22Rv1 (cell line): Measurements from ENCODE around the gene IP6K3.

Experiments used
- H3K27ac ChIP-seq: fragments of 450-650 bp; 2 replicates; pipeline ENCODE4 v1.5.1; 2017
- ZFX ChIP-seq: fragments of 450-650 bp; IDR thresholded peaks from 2 replicates; pipeline ENCODE4 v1.6.1; 2017; ENCODE audit warnings: antibody characterized with exemption, borderline replicate concordance
- TF ChIP-seq, protein P1 (sequence below): fragments of 450-650 bp; IDR thresholded peaks from 2 replicates; pipeline ENCODE4 v1.5.1; 2017; ENCODE audit warnings: mild to moderate bottlenecking

Gene IP6K3

DNA sequence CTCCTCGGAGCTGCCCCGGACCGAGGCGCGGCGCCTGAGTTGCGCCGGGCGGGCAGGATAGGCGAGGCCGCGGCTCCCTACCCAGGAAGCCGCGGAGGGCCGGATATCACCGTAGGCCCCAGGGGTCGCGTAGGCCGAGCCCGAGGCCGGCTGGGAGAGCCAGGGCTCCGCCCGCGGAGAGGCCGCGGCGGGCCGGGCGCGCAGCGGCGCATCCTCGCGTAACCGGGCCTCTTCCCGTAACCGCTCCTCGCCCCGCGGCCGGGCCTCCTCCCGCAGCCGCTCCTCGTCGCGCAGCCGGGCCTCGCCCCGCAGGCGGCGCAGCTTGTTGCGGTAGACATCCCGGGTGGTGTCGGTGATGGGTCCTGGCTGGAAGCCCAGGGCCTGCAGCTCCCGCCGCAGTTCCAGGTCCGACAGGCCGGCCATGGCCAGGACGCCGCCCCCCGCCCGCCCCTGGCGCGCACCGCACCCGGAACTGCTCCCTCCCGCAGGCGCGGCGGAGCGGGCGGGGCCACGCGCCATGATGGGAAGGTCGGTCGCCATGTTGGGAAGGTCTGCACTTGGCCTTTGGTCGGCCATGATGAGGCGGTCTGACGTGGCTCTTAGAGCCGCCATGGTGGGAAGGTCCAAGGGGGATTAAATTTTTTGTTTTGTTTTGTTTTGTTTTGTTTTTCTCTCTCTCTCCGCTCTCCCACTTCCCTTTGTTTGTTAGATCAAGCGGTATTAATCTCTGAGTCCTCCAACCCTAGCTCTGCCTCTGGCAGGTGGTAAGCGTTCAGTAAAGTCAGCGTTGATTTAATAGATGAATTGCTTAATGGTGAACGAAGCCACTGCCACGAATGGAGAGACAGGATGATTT, 42.2 kb upstream of the IP6K3 start, which contains the start of gene LEMD2:
TSS of gene LEMD2 (minus strand) at position 437 of the 856 bp plus-strand sequence. CDS start at position 423, 14 bp downstream.
- peak within 1 kb of the TSS; percentile 85 for H3K27ac ChIP-seq

DNA sequence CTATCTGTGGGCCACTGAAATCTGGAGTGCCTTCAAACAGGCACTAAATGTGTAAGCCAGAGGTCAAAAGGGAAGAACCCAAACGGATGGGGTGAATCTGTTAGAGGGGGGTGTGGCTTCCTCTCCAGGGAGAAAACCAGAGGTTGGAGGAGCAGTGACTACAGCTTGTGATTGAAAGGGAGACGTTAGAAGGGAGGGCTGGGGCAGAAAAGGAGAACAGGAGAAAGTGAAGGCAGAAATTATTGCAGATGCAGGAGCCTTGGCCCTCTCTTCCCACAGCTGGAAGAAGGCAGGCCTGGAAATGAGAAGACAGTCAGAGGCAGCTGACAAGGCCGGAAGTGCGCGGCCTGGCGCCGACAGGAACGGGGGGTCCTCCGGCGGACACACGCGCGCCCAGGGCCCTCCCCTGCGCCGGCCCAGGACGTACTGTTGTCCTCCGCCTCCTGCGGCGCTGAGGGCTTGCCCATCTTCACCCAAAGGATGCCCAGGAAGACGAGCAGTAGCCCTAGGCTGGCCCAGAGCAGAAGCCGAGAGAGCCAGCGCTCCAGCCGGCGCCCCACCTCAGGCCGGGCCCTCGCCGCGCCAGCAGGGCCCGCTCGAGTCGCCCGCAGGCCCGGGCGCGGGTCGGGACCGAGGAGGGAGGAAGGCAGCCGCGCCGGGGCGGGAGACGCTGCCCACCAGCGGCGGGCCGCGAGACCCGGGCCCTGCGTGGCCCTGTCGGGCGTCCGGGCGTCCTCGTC, 41.4 kb upstream of the IP6K3 start:
- peak overlapping the region; percentile 85 for H3K27ac ChIP-seq
- TF ChIP-seq, protein P1, sequence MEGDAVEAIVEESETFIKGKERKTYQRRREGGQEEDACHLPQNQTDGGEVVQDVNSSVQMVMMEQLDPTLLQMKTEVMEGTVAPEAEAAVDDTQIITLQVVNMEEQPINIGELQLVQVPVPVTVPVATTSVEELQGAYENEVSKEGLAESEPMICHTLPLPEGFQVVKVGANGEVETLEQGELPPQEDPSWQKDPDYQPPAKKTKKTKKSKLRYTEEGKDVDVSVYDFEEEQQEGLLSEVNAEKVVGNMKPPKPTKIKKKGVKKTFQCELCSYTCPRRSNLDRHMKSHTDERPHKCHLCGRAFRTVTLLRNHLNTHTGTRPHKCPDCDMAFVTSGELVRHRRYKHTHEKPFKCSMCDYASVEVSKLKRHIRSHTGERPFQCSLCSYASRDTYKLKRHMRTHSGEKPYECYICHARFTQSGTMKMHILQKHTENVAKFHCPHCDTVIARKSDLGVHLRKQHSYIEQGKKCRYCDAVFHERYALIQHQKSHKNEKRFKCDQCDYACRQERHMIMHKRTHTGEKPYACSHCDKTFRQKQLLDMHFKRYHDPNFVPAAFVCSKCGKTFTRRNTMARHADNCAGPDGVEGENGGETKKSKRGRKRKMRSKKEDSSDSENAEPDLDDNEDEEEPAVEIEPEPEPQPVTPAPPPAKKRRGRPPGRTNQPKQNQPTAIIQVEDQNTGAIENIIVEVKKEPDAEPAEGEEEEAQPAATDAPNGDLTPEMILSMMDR: no peak
- no peak for TF ChIP-seq ZFX

More for the DNA sequence above, 42.2 kb upstream of the IP6K3 start, which contains the start of gene LEMD2:
- TF ChIP-seq, protein P1: no peak
- TF ChIP-seq ZFX: peak; percentile 83; the same call in 1 of the 2 replicates

DNA sequence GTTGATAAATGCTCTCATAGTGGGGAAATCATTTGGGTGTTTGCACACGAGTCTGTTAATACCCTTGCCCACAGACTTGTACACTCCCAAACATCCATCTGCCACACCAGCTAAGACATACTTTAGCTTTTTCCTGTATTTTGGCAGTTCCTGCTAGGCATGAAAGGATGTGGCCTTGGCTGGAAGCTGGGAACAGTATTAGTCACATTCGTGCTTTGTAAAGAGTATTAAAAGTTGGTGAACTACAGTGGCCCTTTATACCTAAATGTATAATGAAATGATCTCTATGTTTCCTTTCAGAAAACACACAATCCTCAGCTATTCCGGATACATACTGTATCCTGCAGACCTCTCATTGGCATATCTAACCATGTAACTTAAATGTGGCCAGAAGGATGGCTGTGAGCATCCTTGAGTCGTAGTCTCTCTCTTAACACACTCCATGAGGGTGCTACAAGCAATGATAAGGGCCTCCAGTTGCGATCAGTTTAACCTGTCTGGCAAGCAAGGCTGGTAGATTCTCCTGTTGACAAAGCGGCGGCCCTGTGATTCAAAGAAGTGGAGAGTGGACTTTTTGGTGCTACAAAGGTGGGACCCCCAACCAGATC, 40.7 kb upstream of the IP6K3 start:
- TF ChIP-seq ZFX: no peak
- TF ChIP-seq, protein P1: no peak
- peak overlapping the region; percentile 85 for H3K27ac ChIP-seq

DNA sequence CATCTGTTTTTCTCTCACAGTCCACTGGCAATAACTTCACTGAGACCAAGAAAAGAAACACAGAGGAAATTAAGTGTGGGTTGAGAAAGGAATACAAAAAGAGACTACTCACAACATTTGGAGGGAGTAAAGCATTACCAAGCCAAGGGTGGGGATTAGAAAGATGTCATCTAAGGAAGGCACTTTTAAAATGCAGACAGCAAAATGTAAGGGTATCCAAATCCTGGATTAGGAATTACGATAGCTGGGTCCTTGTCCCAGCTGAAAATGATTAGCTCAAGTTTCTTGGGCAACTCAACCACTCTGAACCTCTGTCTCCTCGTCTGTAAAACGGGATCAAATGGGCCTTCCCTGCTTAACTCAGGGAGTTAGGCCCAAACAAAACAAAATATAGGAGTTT, 40.0 kb upstream of the IP6K3 start:
- no peak overlapping the region for H3K27ac ChIP-seq
- no peak for TF ChIP-seq ZFX
- TF ChIP-seq, protein P1: no peak

DNA sequence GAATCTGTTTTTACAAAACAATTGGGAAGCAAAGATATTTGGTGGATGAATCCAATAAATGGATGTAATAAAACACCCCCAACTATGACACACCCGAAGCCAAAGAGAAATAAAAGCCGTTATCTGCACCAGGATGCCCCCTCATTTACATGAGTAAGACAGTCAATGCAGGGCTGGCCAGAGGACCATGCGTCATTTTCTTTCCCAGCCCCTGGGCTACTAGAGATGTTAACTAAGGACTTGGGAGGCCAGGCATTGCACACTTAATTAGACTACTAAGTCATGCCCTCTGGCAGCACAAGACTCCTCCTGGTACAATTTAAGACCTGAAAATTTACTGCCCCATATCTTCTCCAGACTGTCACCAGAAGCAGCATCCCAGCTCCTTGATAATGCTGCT, 39.1 kb upstream of the IP6K3 start:
- no peak for TF ChIP-seq ZFX
- TF ChIP-seq, protein P1: no peak
- no peak overlapping the region for H3K27ac ChIP-seq

DNA sequence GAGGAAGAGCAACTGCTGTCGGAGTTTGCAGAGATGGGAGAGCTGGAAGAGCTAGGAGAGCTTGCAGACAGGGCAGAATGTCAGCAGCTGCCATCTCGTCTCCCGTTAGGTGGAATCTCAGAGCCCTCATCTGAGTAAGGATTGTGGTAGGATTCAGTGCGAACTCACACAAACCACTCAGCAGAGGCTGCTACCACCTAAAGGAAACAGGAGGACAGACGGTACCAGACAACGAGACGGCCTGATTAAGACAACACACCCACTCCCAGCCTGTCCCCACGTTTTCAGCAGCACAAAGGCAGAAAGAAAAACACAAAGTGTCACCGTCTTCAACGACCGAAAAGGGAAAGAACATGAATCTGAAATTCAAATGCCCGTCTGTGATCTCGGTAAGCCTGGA, 38.1 kb upstream of the IP6K3 start:
- no peak for TF ChIP-seq ZFX
- TF ChIP-seq, protein P1: no peak
- no peak overlapping the region for H3K27ac ChIP-seq
